ENCODE data around the gene ZNF629.

DNA sequence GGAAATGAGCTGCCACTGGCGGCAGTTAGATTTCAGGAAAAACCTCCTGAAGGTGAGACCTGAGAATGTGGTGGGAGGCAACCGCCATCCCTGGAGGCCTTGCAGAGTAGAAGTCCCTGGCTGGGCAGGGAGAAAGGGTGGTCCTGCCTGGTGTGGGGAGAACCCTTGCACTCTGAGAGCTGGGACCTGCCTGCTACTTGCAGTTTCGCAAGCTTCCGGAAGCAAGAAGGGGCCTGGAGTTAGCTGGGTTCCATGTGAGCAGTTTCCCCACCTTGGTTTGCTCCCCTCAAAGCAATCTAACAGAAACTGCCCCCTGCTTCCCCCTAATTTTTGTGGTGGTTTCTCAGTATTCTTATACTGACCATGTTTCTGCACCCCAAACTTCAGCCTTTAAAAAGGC, 6.5 kb downstream of the ZNF629 start:
- TF ChIP-seq CTCF (conservative IDR thresholded peaks at IDR 0.05; ENCODE audit: low read depth in 2 of 2) (no peak), NANOG (IDR thresholded peaks at IDR 0.05; ENCODE audit: borderline replicate concordance) (no peak), POLR2AphosphoS5 (IDR thresholded peaks at IDR 0.05; ENCODE audit: low read depth) (no peak)
- TF ChIP-seq, protein P1, sequence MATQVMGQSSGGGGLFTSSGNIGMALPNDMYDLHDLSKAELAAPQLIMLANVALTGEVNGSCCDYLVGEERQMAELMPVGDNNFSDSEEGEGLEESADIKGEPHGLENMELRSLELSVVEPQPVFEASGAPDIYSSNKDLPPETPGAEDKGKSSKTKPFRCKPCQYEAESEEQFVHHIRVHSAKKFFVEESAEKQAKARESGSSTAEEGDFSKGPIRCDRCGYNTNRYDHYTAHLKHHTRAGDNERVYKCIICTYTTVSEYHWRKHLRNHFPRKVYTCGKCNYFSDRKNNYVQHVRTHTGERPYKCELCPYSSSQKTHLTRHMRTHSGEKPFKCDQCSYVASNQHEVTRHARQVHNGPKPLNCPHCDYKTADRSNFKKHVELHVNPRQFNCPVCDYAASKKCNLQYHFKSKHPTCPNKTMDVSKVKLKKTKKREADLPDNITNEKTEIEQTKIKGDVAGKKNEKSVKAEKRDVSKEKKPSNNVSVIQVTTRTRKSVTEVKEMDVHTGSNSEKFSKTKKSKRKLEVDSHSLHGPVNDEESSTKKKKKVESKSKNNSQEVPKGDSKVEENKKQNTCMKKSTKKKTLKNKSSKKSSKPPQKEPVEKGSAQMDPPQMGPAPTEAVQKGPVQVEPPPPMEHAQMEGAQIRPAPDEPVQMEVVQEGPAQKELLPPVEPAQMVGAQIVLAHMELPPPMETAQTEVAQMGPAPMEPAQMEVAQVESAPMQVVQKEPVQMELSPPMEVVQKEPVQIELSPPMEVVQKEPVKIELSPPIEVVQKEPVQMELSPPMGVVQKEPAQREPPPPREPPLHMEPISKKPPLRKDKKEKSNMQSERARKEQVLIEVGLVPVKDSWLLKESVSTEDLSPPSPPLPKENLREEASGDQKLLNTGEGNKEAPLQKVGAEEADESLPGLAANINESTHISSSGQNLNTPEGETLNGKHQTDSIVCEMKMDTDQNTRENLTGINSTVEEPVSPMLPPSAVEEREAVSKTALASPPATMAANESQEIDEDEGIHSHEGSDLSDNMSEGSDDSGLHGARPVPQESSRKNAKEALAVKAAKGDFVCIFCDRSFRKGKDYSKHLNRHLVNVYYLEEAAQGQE (IDR thresholded peaks at IDR 0.05; ENCODE audit: unreplicated experiment): no peak
- TF ChIP-seq, protein P2, sequence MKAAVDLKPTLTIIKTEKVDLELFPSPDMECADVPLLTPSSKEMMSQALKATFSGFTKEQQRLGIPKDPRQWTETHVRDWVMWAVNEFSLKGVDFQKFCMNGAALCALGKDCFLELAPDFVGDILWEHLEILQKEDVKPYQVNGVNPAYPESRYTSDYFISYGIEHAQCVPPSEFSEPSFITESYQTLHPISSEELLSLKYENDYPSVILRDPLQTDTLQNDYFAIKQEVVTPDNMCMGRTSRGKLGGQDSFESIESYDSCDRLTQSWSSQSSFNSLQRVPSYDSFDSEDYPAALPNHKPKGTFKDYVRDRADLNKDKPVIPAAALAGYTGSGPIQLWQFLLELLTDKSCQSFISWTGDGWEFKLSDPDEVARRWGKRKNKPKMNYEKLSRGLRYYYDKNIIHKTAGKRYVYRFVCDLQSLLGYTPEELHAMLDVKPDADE (IDR thresholded peaks at IDR 0.05): no peak
